ENCODE measurements around the gene SLC25A25.

The SLC25A25 gene

GRCh38 chr9:128078504-128079434 lies 10.7 kb downstream of the SLC25A25 start:
- no peak for DNase-seq (ENCODE audit: extremely low read depth, low read depth)

GRCh38 chr9:128080206-128080605 lies 12.2 kb downstream of the SLC25A25 start:
- TF ChIP-seq, protein P1, sequence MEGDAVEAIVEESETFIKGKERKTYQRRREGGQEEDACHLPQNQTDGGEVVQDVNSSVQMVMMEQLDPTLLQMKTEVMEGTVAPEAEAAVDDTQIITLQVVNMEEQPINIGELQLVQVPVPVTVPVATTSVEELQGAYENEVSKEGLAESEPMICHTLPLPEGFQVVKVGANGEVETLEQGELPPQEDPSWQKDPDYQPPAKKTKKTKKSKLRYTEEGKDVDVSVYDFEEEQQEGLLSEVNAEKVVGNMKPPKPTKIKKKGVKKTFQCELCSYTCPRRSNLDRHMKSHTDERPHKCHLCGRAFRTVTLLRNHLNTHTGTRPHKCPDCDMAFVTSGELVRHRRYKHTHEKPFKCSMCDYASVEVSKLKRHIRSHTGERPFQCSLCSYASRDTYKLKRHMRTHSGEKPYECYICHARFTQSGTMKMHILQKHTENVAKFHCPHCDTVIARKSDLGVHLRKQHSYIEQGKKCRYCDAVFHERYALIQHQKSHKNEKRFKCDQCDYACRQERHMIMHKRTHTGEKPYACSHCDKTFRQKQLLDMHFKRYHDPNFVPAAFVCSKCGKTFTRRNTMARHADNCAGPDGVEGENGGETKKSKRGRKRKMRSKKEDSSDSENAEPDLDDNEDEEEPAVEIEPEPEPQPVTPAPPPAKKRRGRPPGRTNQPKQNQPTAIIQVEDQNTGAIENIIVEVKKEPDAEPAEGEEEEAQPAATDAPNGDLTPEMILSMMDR (IDR thresholded peaks at IDR 0.05; ENCODE audit: low read depth, low read length), result no peak
- no peak for DNase-seq (ENCODE audit: extremely low read depth, low read depth)

More at GRCh38 chr9:128078504-128079434, 10.7 kb downstream of the SLC25A25 start:
- TF ChIP-seq, protein P1 (IDR thresholded peaks at IDR 0.05; ENCODE audit: low read depth, low read length), result no peak

GRCh38 chr9:128081056-128081455 lies 13.0 kb downstream of the SLC25A25 start:
- TF ChIP-seq, protein P1 (IDR thresholded peaks at IDR 0.05; ENCODE audit: low read depth, low read length), result no peak
- DNase-seq (ENCODE audit: extremely low read depth, low read depth), result peak; percentile 90

GRCh38 chr9:128082151-128082550 lies 14.1 kb downstream of the SLC25A25 start:
- TF ChIP-seq, protein P1 (IDR thresholded peaks at IDR 0.05; ENCODE audit: low read depth, low read length), result no peak
- no peak for DNase-seq (ENCODE audit: extremely low read depth, low read depth)

- TF ChIP-seq, protein P1 (IDR thresholded peaks at IDR 0.05; ENCODE audit: low read depth, low read length), result no peak
Measured at GRCh38 chr9:128084746-128085145, 16.7 kb downstream of the SLC25A25 start.

DNA sequence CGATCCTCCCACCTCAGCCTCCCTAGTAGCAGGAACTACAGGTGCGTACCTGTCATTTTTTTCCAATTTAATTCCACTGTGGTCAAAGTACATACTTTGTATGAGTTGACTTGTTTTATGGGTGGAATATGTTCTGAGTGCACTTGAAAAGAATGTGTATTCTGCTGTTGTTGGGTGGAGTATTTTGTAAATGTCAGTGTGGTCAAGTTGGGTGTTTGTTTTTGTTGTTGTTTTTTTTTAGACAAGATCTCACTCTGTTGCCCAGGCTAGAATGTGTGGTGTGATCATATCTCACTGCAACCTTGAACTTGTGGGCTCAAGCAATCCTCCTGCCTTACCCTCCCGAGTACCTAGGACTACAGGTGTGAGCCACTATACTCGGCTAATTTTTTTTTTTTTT lies 17.9 kb downstream of the SLC25A25 start:
- no peak for DNase-seq (ENCODE audit: extremely low read depth, low read depth)
- TF ChIP-seq, protein P1 (IDR thresholded peaks at IDR 0.05; ENCODE audit: low read depth, low read length), result no peak

More at GRCh38 chr9:128084746-128085145, 16.7 kb downstream of the SLC25A25 start:
- no peak for DNase-seq (ENCODE audit: extremely low read depth, low read depth)

DNA sequence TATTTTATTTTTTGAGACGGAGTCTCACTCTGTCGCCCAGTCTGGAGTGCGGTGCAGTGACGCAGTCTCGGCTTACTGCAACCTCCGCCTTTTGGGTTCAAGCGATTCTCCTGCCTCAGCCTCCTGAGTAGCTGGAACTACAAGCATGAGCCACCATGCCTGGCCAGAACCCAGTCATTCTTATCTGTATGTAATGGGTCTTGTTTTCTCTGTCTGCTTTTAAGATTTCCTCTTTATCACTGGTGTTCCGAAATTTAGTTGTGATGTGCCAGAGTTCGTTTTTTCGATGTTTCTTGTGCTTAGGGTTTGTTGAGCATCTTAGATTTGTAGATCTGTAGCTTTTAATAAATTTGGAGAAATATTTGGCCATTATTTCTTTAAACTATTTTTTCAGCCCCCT lies 19.2 kb downstream of the SLC25A25 start:
- no peak for DNase-seq (ENCODE audit: extremely low read depth, low read depth)
- TF ChIP-seq, protein P1 (IDR thresholded peaks at IDR 0.05; ENCODE audit: low read depth, low read length), result no peak
